Uterus (tissue), 4 donors: ENCODE results near the gene TAS1R2. TPM values are rescaled to one million over a fixed set of nuclear protein-coding genes. Genes with fewer than 3 reads are reported as not detected.
"Not testable (repeated sequence)": the region's sequence is repeated elsewhere in the genome, so short reads cannot be mapped to it uniquely, and the experiment has no call there.

Experiments
- DNase-seq, 2 donors: peaks; one replicate each; pipeline ENCODE4 v3.0.0-alpha.2; 2019 to 2020
- H3K27ac ChIP-seq, 2 donors: fragments of 200-600 bp; sonication (generic); 1 replicate in 1 of 2; 2 replicates in 1 of 2; pipeline ENCODE4 v1.5.1; 2016 to 2018
- H3K27me3 ChIP-seq, 2 donors: fragments of 200-600 bp; sonication (generic); one replicate each; pipeline ENCODE4 v1.5.1; 2018 to 2019; ENCODE audit warnings: control low read depth in 1 of 2
- H3K36me3 ChIP-seq, 2 donors: fragments of 200-600 bp; sonication (generic); one replicate each; pipeline ENCODE4 v1.5.1; 2019; ENCODE audit warnings: control low read depth in 1 of 2
- H3K4me1 ChIP-seq, 2 donors: fragments of 200-600 bp; sonication (generic); one replicate each; pipeline ENCODE4 v1.5.1; 2018 to 2019; ENCODE audit warnings: control low read depth in 1 of 2
- H3K4me3 ChIP-seq, 2 donors: fragments of 200-600 bp; sonication (generic); 1 replicate in 1 of 2; 2 replicates in 1 of 2; pipeline ENCODE4 v1.5.1; 2018 to 2019; ENCODE audit warnings: mild to moderate bottlenecking in 1 of 2
- H3K9me3 ChIP-seq, 2 donors: fragments of 200-600 bp; sonication (generic); one replicate each; pipeline ENCODE4 v1.5.1; 2019; ENCODE audit warnings: control low read depth in 1 of 2
- POLR2A ChIP-seq, 2 donors: fragments of 450-650 bp; IDR thresholded peaks; one replicate each; pipeline ENCODE4 v1.6.1; 2016; ENCODE audit warnings: antibody characterized with exemption in 2 of 2, mild to moderate bottlenecking in 1 of 2, moderate library complexity in 1 of 2
- intact Hi-C: fragments of 100-400 bp; cut with DNase I; formaldehyde crosslinking; loops from one replicate; pipeline ENCODE4 v1.15.1; 2023; ENCODE audit warnings: low total_unique reads
- total RNA-seq, 4 donors: library from RNA; depleted of rRNA in 3 of 4; stranded (reverse); fragments of >200 nt in 3 of 4; gene quantifications; one replicate each; pipeline versions ENCODE4 v1.1.0 to v1.2.4, GENCODE V29; 2014 to 2023
- TF ChIP-seq, protein P1 (sequence below), 4 experiments: fragments of 200-600 bp in 2 of 4; fragments of 450-650 bp in 2 of 4; sonication (generic) in 2 of 4; IDR thresholded peaks; one replicate each; pipeline ENCODE4 v1.5.1; 2016 to 2019; ENCODE audit warnings: antibody characterized with exemption in 4 of 4, mild to moderate bottlenecking in 2 of 4, moderate library complexity in 1 of 4
- donor health status: DM: yes; HTN: yes; CAD: no.

TAS1R2 gene
- total RNA-seq, 4 donors from 2014 or later = 0.27 TPM; not detected in 3

DNA sequence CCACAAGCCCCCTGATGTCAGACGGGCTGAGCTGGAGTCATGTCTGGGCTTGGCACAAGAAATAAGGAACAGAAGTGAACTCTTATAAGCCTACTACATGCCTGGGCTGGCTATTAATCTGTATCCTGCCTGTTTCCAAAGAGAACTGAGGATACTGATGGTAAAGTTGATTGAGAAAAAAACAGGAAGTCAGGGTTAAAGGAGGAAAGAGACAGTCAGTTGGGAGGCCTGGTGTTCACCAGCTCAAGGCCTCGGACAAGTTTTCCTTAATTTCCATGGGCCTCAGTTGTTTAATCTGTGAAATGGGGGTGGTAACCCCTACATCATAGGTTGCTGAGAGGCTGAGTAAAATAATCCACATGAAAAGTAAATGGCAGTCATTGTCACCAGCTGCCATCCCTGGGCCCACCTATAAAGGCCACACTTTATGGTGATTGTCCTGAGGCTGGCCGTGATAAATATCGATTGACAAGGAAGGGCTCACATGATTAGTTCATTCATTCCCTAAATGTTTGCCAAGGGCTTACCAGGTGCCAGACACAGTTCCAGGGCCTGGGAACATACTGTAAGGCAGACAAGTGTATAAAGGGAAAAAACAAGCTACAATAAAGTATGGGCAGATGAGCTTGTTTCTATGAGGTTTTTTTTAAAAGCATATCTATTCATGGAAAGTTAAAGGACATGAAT is 40.0 kb upstream of the TAS1R2 start:
- TF ChIP-seq, protein P1, sequence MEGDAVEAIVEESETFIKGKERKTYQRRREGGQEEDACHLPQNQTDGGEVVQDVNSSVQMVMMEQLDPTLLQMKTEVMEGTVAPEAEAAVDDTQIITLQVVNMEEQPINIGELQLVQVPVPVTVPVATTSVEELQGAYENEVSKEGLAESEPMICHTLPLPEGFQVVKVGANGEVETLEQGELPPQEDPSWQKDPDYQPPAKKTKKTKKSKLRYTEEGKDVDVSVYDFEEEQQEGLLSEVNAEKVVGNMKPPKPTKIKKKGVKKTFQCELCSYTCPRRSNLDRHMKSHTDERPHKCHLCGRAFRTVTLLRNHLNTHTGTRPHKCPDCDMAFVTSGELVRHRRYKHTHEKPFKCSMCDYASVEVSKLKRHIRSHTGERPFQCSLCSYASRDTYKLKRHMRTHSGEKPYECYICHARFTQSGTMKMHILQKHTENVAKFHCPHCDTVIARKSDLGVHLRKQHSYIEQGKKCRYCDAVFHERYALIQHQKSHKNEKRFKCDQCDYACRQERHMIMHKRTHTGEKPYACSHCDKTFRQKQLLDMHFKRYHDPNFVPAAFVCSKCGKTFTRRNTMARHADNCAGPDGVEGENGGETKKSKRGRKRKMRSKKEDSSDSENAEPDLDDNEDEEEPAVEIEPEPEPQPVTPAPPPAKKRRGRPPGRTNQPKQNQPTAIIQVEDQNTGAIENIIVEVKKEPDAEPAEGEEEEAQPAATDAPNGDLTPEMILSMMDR (IDR thresholded peaks at IDR 0.05) = no peak
- TF ChIP-seq POLR2A (IDR thresholded peaks at IDR 0.05) = no peak
- Histone ChIP-seq H3K27ac (no peak overlapping the region), H3K27me3 (no peaks in the 10 kb centered on the region), H3K4me1 (no peaks in the 10 kb centered on the region), H3K4me3 (no peak overlapping the region), H3K9me3 (no peaks in the 10 kb centered on the region), H3K36me3 (no peaks in the 10 kb centered on the region)
- intact Hi-C loops = no loop called here
- no peak for DNase-seq

DNA sequence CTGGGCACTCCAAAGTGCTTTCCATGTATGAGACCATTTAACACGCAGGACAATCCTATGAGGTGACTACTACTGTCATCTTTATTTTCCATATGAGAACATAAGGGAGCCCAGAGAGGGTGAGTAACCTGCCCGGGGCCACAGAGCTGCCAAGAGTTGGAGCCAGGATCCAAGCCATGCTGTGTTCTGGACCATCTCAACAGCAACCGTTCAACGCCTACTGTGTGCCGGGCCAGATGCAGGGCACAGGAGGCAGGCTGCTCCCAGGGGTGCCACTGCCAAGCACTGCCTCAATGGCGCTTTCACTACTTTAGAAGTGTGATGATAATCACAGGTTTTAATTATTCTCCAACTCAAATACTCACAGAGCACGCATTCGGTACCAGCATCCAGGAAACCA is 39.1 kb upstream of the TAS1R2 start:
- Histone ChIP-seq H3K36me3 (no peaks in the 10 kb centered on the region), H3K4me1 (no peaks in the 10 kb centered on the region), H3K4me3 (no peak overlapping the region), H3K27ac (no peak overlapping the region), H3K27me3 (no peaks in the 10 kb centered on the region), H3K9me3 (no peaks in the 10 kb centered on the region)
- DNase-seq = no peak
- intact Hi-C loops = no loop called here
- TF ChIP-seq POLR2A (IDR thresholded peaks at IDR 0.05) = no peak
- TF ChIP-seq, protein P1 (IDR thresholded peaks at IDR 0.05) = no peak

DNA sequence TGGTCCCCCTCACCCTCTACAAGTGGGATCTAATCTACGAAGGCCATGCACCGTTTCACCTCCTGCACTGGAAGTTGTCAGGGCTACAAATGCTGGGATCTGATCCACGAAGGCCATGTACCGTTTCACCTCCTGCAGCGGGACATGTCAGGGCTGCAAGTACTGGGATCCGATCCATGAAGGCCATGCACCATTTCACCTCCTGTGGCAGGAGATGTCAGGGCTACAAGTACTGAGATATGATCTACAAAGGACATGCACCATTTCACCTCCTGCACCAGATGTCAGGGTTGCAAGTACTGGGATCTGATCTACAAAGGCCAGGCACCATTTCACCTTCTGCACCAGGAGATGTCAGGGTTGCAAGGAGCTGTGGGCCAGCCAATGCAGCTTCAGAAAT is 35.9 kb upstream of the TAS1R2 start:
- no peak for DNase-seq
- Histone ChIP-seq H3K36me3 (no peaks in the 10 kb centered on the region), H3K27me3 (no peaks in the 10 kb centered on the region), H3K4me3 (no peak overlapping the region), H3K27ac (no peak overlapping the region), H3K9me3 (no peaks in the 10 kb centered on the region), H3K4me1 (no peaks in the 10 kb centered on the region)
- TF ChIP-seq, protein P1 (IDR thresholded peaks at IDR 0.05) = no peak
- no peak for TF ChIP-seq POLR2A (IDR thresholded peaks at IDR 0.05)
- intact Hi-C loops = no loop called here

DNA sequence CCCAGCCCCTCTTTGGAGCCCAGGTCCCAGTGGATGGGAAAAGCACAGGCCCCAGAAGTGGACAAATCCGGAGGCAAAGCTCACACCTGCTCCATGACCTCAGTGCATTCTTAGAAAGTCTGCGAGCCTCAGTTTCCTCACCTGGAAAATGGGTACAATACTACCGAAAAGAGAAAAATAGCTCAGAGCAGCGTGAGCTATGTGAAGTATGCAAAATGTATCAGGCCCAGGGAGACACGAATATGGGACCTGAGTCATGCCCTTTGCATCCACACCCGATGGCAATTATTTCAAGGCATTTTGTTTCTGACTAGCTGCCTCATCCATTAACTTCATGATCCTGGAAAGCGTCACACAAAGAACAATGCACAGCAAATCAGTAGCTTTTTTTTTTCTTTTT is 33.7 kb upstream of the TAS1R2 start:
- no peaks in the 10 kb centered on the region for H3K27me3 ChIP-seq
- no peak overlapping the region for H3K27ac ChIP-seq
- H3K36me3 ChIP-seq = no peaks in the 10 kb centered on the region
- no peaks in the 10 kb centered on the region for H3K9me3 ChIP-seq
- intact Hi-C loops = no loop called here
- H3K4me1 ChIP-seq = no peaks in the 10 kb centered on the region
- no peak overlapping the region for H3K4me3 ChIP-seq
- TF ChIP-seq POLR2A (IDR thresholded peaks at IDR 0.05) = no peak
- no peak for DNase-seq

DNA sequence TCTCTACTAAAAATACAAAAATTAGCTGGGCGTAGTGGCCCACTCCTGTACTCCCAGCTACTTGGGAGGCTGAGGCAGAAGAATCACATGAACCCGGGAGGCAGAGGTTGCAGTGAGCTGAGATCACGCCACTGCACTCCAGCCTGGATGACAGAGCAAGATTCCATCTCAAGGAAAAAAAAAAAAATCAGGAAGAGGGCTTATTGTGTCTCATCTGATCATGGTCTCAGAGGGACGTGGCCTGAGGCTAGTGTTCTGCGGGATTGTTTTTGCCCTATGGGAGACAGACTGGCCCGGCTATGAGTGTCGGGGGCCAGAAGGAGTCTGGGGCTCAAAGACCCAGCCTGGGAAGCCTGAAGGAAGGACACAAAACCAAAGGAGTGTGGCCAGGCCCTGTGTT is 32.4 kb upstream of the TAS1R2 start:
- H3K27ac ChIP-seq, H3K36me3 ChIP-seq, intact Hi-C loops, H3K9me3 ChIP-seq, H3K27me3 ChIP-seq, H3K4me3 ChIP-seq, H3K4me1 ChIP-seq, DNase-seq: not testable (repeated sequence)

DNA sequence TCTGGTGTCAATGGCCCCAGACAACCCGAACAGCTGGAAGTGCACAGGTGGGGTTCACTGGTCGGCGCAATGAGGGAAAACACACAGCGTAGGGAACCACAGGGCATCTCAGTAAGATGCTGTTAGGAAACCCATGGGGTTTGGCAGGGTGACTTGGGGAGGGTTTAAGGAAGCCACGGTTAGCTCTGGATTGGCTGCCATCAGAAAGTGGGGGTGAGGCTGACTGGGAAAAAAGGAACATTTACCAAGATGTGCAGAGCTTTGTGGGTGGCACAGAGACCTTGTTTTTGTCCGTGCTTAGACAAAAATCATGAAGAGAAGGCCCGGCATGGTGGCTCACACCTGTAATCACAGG is 31.9 kb upstream of the TAS1R2 start:
- no peaks in the 10 kb centered on the region for H3K4me1 ChIP-seq
- TF ChIP-seq, protein P1 (IDR thresholded peaks at IDR 0.05) = no peak
- no peak for TF ChIP-seq POLR2A (IDR thresholded peaks at IDR 0.05)
- intact Hi-C loops = no loop called here
- no peak overlapping the region for H3K27ac ChIP-seq
- DNase-seq = no peak
- no peaks in the 10 kb centered on the region for H3K27me3 ChIP-seq
- H3K36me3 ChIP-seq = no peaks in the 10 kb centered on the region
- no peaks in the 10 kb centered on the region for H3K9me3 ChIP-seq
- H3K4me3 ChIP-seq = no peak overlapping the region
